Fibroblast of peridontal ligament (primary cell): ENCODE data around the gene TRIM44.

Experiments used
- DNase-seq: peaks from one replicate; pipeline ENCODE4 v3.0.0-alpha.2; 2010; ENCODE audit errors: extremely low read depth

The TRIM44 gene

GRCh38 chr11:35662649-35663407 is at the start of gene TRIM44:
TRIM44 (plus strand) TSS chr11:35662775; CDS start chr11:35663112, 337 bp downstream.
- DNase-seq = peak; percentile 81

- DNase-seq = no peak
Measured at GRCh38 chr11:35614939-35615569, 47.5 kb upstream of the TRIM44 start.

GRCh38 chr11:35615921-35616900 is 46.4 kb upstream of the TRIM44 start:
- DNase-seq = peak; percentile 75

GRCh38 chr11:35617316-35617686 is 45.3 kb upstream of the TRIM44 start:
- DNase-seq = no peak

- peak; percentile 91 for DNase-seq
Measured at GRCh38 chr11:35617687-35618496, 44.7 kb upstream of the TRIM44 start, which contains the start of gene FJX1. FJX1 (plus strand) TSS chr11:35618460; CDS start chr11:35618637, 177 bp downstream.

- no peak for DNase-seq
Measured at GRCh38 chr11:35618497-35619115, 44.0 kb upstream of the TRIM44 start.

GRCh38 chr11:35619116-35619854 is 43.3 kb upstream of the TRIM44 start:
- DNase-seq = no peak

- DNase-seq = no peak
Measured at GRCh38 chr11:35619855-35620640, 42.5 kb upstream of the TRIM44 start.

- no peak for DNase-seq
Measured at GRCh38 chr11:35620795-35621194, 41.8 kb upstream of the TRIM44 start.

GRCh38 chr11:35621620-35622019 is 41.0 kb upstream of the TRIM44 start:
- DNase-seq = no peak

GRCh38 chr11:35622070-35622469 is 40.5 kb upstream of the TRIM44 start:
- peak; percentile 82 for DNase-seq

- DNase-seq = peak; percentile 93
Measured at GRCh38 chr11:35623621-35624168, 38.9 kb upstream of the TRIM44 start.

GRCh38 chr11:35624316-35624715 is 38.3 kb upstream of the TRIM44 start:
- no peak for DNase-seq

GRCh38 chr11:35624781-35625180 is 37.8 kb upstream of the TRIM44 start:
- DNase-seq = no peak

- DNase-seq = no peak
Measured at GRCh38 chr11:35626501-35626900, 36.1 kb upstream of the TRIM44 start.

GRCh38 chr11:35629511-35629910 is 33.1 kb upstream of the TRIM44 start:
- DNase-seq = no peak

GRCh38 chr11:35629914-35630313 is 32.7 kb upstream of the TRIM44 start:
- peak; percentile 97 for DNase-seq

GRCh38 chr11:35631891-35632290 is 30.7 kb upstream of the TRIM44 start:
- no peak for DNase-seq

GRCh38 chr11:35632301-35632700 is 30.3 kb upstream of the TRIM44 start:
- peak; percentile 49 for DNase-seq
